ENCODE measurements around the gene CAPN9.

DNA sequence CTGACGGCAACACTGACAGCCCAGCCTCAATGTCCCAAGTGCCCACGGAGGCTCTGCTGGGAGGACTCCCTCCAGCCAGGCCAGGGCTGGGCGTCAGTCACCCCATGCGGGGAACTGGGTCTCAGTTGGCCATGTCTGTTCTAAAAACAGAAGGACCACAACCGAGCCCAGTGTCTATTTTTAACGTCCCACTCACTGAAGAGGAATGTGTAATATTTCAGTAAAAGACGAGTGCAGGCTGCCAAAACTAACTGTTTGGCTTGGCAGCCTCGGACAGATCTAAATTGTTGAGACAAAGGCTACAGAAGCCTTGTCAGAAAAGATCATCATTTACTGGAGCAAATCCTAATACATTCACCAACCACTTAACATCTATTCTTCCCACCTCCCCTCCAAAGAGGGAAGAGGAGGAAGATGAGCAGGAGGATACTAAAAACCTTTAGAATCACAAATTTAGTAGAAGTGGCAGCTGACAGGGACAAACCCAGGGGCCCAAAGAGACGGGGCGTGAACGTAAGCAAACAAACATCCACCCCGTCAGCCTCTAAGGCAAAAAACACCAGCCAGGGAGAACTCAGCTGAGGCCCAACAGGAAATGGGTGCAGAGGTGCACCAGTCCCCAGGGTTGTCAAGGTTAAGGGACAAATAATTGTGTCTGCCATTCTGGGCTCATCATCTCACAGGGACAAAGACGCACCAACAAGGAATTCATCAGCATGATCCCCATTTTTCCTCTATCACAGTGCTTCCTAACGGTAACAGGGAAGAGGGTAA, 102.5 kb downstream of the CAPN9 start:
- TF ChIP-seq, protein P1, sequence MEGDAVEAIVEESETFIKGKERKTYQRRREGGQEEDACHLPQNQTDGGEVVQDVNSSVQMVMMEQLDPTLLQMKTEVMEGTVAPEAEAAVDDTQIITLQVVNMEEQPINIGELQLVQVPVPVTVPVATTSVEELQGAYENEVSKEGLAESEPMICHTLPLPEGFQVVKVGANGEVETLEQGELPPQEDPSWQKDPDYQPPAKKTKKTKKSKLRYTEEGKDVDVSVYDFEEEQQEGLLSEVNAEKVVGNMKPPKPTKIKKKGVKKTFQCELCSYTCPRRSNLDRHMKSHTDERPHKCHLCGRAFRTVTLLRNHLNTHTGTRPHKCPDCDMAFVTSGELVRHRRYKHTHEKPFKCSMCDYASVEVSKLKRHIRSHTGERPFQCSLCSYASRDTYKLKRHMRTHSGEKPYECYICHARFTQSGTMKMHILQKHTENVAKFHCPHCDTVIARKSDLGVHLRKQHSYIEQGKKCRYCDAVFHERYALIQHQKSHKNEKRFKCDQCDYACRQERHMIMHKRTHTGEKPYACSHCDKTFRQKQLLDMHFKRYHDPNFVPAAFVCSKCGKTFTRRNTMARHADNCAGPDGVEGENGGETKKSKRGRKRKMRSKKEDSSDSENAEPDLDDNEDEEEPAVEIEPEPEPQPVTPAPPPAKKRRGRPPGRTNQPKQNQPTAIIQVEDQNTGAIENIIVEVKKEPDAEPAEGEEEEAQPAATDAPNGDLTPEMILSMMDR (IDR thresholded peaks at IDR 0.05; ENCODE audit: low read depth, low read length), result no peak
- no peak for TF ChIP-seq EZH2phosphoT487 (IDR thresholded peaks at IDR 0.05; ENCODE audit: low read depth)
